GM12865 (cell line): ENCODE measurements around the gene CLEC2B.

Experiments
- DNase-seq: peaks from one replicate; pipeline ENCODE4 v3.0.0; 2010; ENCODE audit warnings: low read depth
- H3K4me3 ChIP-seq: 2 replicates; pipeline ENCODE4 v1.5.1; 2011; ENCODE audit warnings: mild to moderate bottlenecking, low read depth, low read length, control low read depth
- CTCF ChIP-seq: IDR thresholded peaks from 2 replicates; pipeline ENCODE4 v1.5.1; 2011; ENCODE audit warnings: low read length, control low read depth, low read depth, inconsistent platforms; ENCODE audit not compliant: insufficient read depth; ENCODE audit errors: missing control alignments

The CLEC2B gene

GRCh38 chr12:9809338-9809737 lies 59.8 kb downstream of the CLEC2B start:
- no peak for TF ChIP-seq CTCF
- H3K4me3 ChIP-seq, result no peak overlapping the region
- DNase-seq, result no peak

- no peak for TF ChIP-seq CTCF
- no peak overlapping the region for H3K4me3 ChIP-seq
- DNase-seq, result no peak
These were observed 60.6 kb downstream of the CLEC2B start for GRCh38 chr12:9808504-9808903.

- TF ChIP-seq CTCF, result no peak
- H3K4me3 ChIP-seq, result no peak overlapping the region
- DNase-seq, result no peak
These were observed 62.4 kb downstream of the CLEC2B start for GRCh38 chr12:9806714-9807113.

GRCh38 chr12:9805883-9806282 lies 63.3 kb downstream of the CLEC2B start:
- no peak overlapping the region for H3K4me3 ChIP-seq
- TF ChIP-seq CTCF, result no peak
- DNase-seq, result no peak
